GM19455 (cell line): Measurements from ENCODE around the gene MECR.
"Not testable (repeated sequence)": the region's sequence is repeated elsewhere in the genome, so short reads cannot be mapped to it uniquely, and the experiment has no call there.

ENCODE experiments used
- ATAC-seq: cut with Tn5 transposase; IDR thresholded peaks from one replicate; pipeline ENCODE4 v1.9.1; 2021; ENCODE audit not compliant: unreplicated experiment

The MECR gene

DNA sequence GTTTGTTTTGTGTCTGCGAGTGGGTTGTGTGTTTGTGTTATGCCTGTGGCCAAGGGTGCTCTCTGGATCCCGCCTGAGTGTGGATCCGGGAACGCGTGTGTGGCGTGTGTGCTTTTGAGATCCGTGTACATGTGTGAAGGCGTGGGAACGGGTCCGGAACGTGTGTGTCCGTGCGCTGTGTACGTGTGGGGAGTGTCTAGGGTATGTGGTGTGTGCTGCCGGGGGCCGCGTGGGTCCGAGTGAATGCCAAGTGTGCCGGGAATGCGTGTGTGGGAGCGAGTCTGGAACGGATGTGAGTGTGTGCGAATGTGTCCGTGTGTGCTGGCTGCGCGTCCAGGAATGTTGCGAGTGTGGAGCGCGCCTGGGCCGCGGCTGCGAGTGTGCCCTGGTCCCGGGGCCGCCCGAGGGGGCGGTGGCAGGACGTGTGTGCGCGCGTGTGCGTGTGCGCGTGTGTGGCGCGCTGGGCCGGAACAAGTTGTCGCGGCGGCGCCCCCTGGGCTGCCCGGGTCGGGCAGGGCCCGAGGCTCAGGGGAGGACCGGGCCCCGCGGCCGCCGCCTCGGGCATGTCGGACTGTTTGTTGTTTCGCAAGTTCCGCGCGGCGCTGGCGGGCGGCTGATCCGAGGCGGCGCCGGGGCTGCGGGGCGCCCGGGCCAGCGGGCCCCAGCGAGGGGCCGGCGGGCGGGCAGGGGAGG is 6.5 kb upstream of the MECR start:
- no peak for ATAC-seq

DNA sequence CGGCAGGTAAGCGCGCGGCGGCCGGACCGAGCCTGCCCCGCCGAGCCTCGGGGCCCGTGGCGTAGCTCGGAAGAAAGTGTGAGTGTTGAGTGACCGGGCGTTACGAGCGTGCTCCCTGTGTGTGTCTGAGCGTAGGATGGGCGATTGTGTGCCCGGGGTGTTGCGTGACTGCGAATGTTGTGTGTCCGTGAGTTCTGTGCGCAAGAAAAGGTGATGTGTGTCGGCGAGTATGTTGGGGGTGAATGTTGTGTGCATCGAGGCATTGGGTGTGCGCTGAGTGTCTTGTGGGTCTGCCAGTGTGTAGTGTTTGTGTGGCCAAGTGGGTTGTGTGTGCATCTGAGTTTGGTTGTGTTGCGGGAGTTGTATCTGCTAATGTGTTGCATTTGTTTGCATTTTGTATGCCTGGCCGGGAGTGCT is 6.0 kb upstream of the MECR start:
- no peak for ATAC-seq

DNA sequence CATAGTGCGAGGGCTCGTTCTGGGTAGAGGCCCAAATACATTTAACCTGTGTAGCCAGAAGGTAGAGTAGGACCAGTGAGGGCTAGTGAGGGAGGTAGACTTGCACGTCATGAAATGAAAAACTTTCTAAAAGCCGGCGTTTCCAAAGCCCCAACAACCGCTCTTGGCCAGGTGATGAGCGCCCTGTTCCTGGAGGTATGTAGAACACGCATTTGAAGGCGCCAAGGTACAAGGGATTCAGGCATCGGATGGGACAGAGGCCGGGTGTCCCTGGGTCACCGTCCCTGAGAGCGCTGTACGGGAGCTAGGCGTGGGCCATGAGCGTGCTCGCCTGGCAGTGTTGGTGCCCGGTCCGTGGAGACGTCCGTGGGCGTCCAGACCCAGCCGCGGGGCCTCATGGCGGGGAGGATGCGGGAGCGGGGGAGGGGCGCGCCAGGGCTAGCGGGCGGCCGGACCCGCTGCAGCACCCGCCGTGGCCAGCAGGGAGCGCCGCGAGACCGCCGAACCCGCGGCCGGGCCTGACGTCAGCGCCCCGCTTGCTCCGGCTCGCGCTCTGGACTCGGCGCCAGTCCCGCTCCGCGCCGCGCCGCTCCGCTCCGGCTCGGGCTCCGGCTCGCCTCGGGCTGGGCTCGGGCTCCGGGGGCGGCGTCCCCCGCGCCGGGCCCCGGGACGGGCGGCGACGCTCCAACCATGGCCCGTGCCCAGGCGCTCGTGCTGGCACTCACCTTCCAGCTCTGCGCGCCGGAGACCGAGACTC is 5.4 kb upstream of the MECR start, which contains the start of gene PTPRU:
Gene PTPRU (plus strand): TSS at position 568 of the 757 bp plus-strand sequence. CDS start 123 bp downstream, at position 691.
- no peak for ATAC-seq

DNA sequence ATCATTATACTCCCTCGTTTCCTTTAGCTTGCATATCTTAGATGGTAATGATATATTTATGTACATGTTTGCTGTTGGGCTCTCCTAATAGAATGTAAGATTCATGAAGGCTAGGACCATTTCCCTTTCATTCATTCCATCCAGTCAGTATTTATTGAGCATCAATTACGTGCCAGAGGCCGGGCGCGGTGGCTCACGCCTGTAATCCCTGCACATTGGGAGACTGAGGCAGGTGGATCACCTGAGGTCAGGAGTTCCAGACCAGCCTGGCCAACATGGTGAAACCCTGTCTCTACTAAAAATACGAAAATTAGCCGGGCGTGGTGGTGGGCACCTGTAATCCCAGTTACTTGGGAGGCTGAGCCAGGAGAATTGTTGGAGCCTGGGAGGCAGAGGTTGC is 4.1 kb upstream of the MECR start:
- not testable (repeated sequence) for ATAC-seq

DNA sequence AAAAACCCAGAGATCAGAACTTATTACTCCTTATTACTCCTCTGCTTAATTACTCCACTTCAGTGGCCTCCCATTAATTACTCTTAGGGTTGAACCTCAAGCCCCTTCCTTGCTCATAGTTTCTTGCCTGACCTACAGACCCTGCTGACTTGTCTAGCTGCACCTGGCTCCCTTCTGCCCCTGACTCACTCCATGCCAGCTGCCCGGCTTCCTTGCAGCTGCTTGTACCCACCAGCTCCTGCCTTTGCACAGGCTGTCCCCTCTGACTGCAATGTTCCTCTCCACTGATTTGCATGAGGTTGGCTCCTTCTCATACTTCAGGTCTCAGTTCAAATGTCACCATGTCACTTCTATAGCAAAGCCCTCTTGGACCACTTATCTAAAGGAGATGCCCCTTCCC is 3.7 kb upstream of the MECR start:
- no peak for ATAC-seq

DNA sequence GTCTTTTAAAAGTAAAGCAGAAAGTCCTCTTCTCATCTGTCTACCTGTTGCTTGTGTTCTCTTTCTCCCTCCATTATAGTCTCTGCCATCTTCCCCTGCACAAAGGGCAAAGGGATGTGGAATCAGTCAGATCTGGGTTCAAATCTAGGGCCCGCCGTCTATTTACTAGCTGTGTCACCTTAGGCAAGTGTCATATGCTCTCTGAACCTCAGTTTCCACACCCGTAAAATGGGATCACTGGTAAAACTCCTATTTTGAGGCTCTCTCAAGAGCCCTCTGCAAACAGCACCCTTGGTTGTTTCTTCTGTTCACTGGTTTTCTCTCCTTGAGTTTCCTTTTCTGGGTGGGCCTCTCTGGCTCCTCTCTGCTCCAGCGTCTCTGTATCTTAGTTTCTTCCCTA is 3.0 kb upstream of the MECR start:
- no peak for ATAC-seq

DNA sequence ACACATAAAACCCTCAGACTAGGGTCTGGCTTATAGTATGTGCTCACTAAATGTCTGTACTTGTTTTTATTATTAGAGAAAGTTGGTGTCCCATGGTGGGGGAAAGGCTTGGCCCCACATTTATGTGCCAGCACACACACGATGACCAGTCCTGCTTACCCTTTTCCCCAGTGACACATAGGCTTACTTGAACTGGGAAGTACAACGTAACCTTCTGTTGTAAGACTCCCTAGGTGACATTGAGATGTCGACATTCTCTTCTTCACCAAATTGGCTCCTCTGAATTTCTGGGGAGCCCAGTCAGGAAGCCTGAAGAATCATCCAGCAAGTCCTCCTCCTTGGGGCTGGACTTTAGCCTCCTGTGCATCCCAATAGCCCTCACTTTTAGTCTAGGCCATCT is 1.7 kb upstream of the MECR start:
- no peak for ATAC-seq

DNA sequence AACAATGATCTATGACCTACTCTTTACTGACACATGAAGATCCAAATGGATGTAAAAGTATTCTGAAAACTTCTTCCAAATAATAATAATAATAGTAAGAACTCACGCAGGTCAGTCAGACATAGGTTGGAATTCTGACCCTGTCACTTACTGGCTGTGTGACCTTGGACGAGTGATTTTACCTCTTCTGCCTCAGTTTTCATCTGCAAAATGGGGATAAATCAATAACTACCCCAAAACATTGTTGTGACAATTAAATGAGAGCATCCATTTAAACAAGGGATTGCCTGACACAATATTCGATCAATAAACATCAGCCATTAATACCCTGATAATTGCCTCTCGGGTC is 556 bp downstream of the MECR start:
- no peak for ATAC-seq

DNA sequence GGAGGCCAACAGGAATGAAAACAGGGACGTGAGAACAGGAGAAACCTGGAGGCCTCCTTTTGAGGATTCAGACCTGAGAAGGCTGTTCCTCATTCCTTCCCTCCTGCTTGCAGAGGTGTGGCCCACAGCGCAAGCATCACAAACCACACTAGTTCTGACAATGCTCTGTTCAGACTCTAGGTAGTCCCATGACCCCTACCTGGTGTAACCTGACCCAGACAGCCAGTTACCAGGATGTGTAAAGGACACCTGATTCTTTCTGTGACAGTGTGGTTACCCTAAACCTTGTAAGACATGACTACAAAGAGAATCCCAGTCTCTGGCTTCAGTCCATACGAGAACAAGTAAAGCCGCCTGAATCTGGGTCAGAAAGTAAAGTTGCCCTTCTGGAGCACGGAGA is 3.2 kb downstream of the MECR start:
- no peak for ATAC-seq

DNA sequence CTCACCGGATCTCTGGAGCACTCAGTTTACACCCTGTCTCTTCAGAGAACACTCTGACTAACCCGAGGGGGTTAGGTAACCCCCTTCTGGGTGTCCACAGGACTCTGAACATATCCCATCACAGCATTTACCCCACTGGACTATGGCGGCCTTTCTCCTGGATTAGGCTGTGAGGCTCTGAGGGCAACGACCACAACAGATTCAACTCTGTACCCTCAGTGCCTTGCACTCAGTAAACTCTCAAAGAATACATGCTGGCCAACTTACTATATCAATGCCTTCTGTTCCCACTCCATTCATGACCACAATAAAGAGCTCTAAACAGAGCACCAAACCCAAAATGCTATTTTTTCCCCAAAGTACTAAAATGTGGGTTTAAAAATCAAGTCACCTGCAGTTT is 5.4 kb downstream of the MECR start:
- ATAC-seq: no peak

DNA sequence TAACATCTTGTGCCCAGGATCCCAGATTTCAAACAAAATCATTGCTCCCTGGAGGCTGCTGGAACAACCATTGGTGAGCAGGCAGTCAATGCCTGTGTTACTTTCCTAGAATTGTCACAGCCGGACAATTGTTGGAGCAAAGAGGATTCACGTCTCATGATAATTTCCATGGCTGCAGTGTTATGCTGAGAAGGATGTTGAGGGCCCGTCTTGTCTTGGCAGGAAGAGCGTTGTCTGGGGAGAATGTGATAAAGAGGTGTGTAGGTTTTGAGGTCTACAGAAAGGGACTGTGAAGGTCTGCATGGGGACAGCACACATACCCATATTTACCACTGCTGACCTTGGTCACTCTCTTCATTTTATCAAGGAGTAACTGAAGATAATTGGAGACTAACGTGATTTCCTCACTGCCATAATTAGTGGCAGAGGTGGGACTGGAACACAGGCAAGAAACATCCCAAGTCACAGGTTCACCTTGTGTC is 6.3 kb downstream of the MECR start:
- ATAC-seq: no peak

DNA sequence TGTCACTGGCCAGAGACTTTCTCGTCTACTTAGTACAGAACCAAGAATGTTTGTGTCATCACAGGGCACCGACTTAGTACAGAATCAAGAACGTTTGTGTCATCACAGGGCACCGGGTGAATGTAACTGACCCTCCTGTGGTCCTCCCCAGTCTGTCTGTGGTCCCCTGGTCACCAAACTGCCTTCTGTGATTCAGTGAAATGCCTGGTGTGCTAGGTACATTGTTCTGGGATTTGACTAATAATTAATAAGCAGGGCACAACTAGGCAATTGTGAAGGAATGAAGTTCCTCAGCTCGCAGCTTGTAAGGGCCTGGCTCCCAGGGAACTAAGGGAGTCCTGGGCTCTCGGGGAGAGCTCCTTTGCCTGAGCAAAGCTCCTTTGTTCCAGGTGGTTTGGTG is 7.2 kb downstream of the MECR start:
- ATAC-seq: no peak

DNA sequence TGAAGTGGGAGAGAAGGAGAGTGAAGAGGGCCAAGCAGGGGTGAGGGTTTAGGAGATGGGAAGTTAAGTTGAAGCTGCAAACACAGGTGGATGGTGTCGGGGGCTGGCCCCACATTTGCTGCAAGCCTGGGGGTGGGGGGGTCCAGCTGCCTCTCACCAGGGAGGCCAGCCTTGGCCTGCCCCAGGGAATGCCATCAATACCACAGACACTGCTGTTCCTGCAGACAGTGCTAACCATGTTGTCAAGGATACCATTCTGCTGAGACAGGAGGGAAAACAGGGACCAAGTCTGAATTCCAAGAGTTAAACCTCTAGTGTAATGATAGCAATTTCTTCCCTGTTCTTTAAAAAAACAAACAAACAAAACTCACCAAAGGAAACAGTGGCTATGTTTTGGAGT is 8.0 kb downstream of the MECR start:
- ATAC-seq: no peak

DNA sequence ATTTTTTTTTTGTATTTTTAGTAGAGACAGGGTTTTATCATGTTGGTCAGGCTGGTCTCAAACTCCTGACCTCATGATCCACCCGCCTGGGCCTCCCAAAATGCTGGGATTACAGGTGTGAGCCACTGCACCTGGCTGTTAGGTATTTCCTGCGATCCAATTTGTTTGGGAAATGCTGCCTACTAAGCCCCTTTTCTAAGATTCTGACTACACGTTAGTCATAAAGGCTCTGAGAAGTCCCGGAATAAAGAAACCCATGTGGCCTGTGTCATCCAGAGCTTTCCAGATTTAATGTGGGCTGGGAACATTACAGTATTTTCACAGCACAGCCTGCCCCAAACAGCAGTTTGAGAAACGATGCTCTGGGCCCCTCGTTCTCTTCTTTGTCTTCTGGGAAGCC is 8.5 kb downstream of the MECR start:
- ATAC-seq: not testable (repeated sequence)

DNA sequence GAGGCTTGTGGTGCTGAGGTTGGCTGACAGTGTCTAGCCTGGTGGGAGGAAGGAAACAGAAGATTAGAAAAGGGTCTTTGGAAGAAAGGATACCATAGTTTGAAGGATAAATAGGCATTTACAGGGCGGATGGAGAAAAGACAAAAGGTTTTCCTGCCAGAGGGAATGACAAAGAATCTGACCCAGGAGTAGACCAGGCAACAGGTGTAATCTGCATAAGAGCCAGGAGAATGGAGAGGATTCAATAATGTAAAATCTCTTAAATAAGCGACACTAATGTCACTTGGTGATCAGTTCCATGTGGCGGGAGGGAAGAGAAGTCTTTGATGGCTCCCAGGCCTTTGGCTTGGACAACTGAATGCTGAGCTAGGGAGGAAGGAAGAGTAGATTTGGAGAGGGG is 9.4 kb downstream of the MECR start:
- no peak for ATAC-seq

DNA sequence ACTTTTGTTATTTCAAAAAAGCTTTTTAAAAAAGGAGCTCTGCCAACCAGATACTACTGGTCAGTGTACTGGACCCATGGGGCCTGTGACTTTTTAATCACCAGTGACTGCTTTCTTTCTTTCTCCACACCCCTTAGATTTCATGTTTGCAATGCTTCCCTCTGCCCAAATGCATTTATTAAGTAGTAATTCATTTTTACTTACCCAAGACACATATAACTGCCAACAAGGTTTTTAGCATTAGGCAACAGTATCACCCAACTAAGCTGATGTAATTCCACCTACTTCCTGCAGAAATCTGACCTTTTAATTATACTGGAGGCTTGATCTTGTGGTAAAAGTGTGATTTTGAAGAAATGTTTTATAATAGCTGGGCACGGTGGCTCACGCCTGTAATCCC is 12.5 kb downstream of the MECR start:
- ATAC-seq: no peak

DNA sequence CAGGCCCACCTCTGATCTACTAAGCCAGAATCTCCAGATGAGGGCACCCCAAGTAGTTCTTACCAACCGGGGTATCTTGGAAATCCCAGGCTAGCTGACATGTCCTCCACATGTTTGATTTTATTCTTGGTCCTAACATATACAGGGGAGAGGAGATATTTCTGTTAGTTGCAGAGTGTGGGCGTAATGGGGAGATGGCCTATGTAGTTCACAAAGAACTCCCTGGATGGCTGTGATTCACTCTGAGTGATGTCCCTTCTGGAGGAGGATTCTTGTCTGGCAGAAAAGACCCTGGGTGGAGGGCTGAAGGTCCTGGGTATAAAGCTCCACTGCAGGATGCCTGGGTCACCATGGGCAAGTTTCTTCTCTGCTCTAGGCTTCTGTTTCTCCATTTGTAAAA is 13.1 kb downstream of the MECR start:
- no peak for ATAC-seq

DNA sequence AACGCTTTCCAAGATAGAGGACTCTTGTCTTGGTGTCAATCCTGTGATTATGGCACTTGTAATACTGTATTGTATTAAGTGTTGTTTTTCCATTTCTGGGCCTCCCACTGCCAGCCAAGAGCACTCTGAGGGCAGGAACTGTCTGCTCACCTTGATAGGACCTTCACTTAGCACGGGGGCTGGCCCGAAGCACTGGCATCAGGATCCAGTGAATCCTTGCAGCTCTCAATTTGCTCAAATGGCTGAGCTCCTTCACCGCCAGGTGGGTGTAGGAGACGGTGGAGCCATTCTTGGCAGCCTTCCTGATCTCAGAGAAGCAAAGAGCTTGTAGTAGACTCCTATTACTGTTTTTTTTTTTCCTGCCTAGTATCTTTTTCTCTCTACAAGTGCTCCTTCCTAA is 17.7 kb downstream of the MECR start:
- ATAC-seq: no peak

DNA sequence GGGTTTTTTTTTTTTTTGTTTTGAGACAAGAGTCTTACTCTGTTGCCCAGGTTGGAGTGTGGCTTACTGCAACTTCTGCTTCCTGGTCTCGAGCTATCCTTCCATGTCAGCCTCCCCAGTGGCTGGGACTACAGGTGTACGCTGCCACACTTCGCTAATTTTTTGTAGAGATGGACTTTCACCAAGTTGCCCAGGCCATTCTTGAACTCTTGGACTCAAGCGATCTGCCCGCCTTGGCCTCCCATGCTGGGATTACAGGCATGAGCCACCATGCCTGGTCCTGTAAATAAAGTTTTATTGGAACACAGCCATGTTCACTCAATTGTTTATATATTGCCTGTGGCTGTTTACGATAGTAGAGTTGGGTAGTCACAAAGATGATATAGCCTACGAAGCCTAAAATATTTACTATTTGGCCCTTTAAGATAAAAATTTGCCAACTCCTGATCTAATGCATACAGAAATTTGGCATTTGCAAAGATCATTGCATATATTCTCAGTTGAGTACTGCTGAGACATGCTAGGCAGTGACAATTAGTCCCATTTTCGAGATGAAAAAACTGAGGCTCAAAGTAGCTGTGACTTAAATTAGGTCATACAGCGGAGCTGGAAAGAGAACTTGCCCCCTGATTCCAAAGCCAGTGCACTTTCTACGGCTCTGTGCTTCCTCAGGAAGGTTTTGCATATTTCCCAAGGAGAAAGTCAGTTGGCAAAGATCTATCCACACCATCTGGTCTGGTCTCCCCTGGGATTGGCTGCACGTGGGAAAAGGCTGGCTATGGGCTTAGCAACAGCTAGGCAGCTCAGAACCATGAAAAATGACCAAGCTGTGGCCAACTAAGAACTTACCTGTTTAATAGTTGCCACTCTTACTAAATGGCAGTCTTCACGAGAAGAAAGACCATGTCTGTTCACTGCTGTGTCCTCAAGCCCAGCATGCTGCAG is 19.4 kb downstream of the MECR start:
- ATAC-seq: no peak

DNA sequence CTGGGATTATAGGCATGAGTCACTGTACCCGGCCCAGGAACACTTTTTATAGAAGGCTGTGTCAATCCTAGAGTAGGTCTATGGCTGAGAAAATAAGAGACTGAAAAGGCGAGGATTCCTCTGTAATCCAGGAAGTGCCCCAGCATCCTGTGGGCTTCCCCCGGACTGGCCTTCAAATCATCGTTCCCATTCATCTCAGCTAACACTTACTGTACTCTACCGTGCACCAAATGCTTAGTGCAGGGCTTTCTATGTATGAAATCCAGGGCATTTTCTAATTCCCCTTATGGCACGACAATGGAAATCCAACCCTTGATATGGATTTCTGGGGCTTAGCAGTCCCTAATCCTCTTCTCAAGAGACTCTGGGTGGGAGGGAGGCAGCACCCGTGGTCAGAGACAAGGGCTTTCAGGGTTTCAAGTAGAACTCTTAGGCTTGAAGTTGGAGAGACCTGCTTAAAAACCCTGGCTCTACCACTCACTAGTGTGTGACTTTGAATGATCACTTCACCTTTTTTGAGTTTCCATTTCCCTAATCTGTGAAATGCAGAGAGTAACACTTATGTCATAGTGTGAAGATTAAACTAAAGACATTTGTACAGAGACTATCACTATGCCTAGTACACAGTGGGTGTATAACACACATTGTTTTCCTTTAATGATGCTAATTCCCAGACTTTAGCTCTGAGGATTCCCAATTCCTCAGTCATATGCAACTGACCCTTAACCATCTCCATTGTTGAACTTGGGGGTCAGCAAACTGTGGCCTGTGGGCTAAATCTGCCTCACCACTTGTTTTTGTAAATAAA is 20.3 kb downstream of the MECR start:
- ATAC-seq: no peak

DNA sequence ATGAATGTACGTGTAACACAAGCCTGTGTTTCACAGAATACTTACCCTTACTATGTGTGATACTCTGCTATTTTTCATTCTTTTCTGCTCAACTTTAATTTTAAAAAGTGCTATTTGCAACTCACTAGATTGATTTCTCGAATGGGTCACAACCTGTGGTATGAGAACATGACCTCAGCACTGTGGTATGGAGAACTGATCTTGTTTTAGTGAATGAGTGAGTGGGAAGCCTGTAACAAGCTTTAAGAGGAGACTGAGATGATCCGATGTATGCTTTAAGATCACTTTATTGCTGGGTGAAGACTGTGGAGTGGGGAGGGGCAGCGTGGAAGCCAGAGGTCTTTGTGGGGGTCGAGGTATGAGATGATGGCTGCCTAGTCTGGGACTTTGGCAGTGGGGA is 21.6 kb downstream of the MECR start:
- ATAC-seq: no peak
